Endothelial cell of umbilical vein (primary cell): ENCODE measurements around the gene SH3RF3. TPM values are rescaled to one million over a fixed set of nuclear protein-coding genes. Genes with fewer than 3 reads are reported as not detected.

Experiments used
- BruUV-seq: library from RNA; stranded (reverse); fragments of 400-500 nt; replicated peaks from 2 replicates; lab custom pipeline; 2021; lab: Mats Ljungman, UMichigan
- CTCF ChIA-PET: fragments of 300-600, 350-600 bp; sonication (Branson Sonifier 250); formaldehyde crosslinking; loops from one replicate; lab custom pipeline; 2021; ENCODE audit warnings: antibody characterized with exemption, inconsistent platforms; lab: Charles Lee
- POLR2A ChIA-PET: fragments of 300-600, 350-600 bp; sonication (Branson Sonifier 250); formaldehyde crosslinking; loops from one replicate; lab custom pipeline; 2021; ENCODE audit warnings: antibody characterized with exemption, inconsistent platforms; lab: Charles Lee
- DNase-seq: peaks from one replicate; pipeline ENCODE4 v3.0.0-alpha.2; 2011; ENCODE audit warnings: low read depth, low spot score
- FAIRE-seq: peaks from 2 replicates; lab custom pipeline; 2011; peaks lifted over from hg19 to GRCh38; lab: Jason Lieb, UNC
- H2AFZ ChIP-seq: 2 replicates; pipeline ENCODE4 v1.6.0; 2012; ENCODE audit warnings: low read depth, low read length, control low read depth, inconsistent platforms
- H3K27ac ChIP-seq: 2 replicates; pipeline ENCODE4 v1.5.1; 2011; ENCODE audit warnings: low read depth, mild to moderate bottlenecking, control low read depth, low read length, moderate library complexity; ENCODE audit not compliant: insufficient read depth
- H3K27me3 ChIP-seq, 2 experiments: 2 replicates each; pipeline versions ENCODE4 v1.6.0 to v1.6.1; 2011; ENCODE audit warnings: low read length in 2 of 2, mixed read lengths in 1 of 2; ENCODE audit not compliant: control insufficient read depth in 2 of 2, insufficient read depth in 2 of 2
- H3K36me3 ChIP-seq, 2 experiments: 2 replicates in 1 of 2; 3 replicates in 1 of 2; pipeline ENCODE4 v1.5.1; 2011; ENCODE audit warnings: low read length in 2 of 2, mild to moderate bottlenecking in 1 of 2, moderate library complexity in 1 of 2; ENCODE audit not compliant: control insufficient read depth in 2 of 2, insufficient read depth in 2 of 2; ENCODE audit errors: extremely low read depth in 1 of 2
- H3K4me1 ChIP-seq: 3 replicates; pipeline ENCODE4 v1.5.1; 2011; ENCODE audit warnings: mild to moderate bottlenecking, low read length; ENCODE audit not compliant: control insufficient read depth, insufficient read depth; ENCODE audit errors: extremely low read depth
- H3K4me2 ChIP-seq: 2 replicates; pipeline ENCODE4 v1.6.1; 2011; ENCODE audit warnings: low read length, control low read depth, mixed read lengths; ENCODE audit not compliant: insufficient read depth
- H3K4me3 ChIP-seq, 3 experiments: fragments of 200-600 bp in 1 of 3; sonication (generic), shearing (Covaris generic) in 1 of 3; replicated peaks in 1 of 3; 2 replicates each; pipeline ENCODE4 v1.5.1; 2011 to 2016; ENCODE audit warnings: control low read depth in 3 of 3, low read length in 3 of 3, mild to moderate bottlenecking in 2 of 3, inconsistent platforms in 1 of 3, low read depth in 1 of 3, moderate library complexity in 1 of 3; ENCODE audit not compliant: insufficient read depth in 1 of 3
- H3K79me2 ChIP-seq: 2 replicates; pipeline ENCODE4 v1.6.0; 2012; ENCODE audit warnings: low read length, inconsistent platforms; ENCODE audit not compliant: control insufficient read depth, insufficient read depth
- H3K9ac ChIP-seq: replicated peaks from 2 replicates; pipeline ENCODE3; 2011; ENCODE audit warnings: low read length, control low read depth; ENCODE audit not compliant: insufficient read depth; ENCODE audit errors: extremely low read depth
- H3K9me1 ChIP-seq: replicated peaks from 3 replicates; pipeline ENCODE4 v1.6.0; 2011; ENCODE audit warnings: mild to moderate bottlenecking, low read length; ENCODE audit not compliant: control insufficient read depth, insufficient read depth; ENCODE audit errors: extremely low read depth
- H3K9me3 ChIP-seq: replicated peaks from 2 replicates; pipeline ENCODE4 v1.5.1; 2012; ENCODE audit warnings: low read length, inconsistent platforms; ENCODE audit not compliant: control insufficient read depth, insufficient read depth
- H4K20me1 ChIP-seq: replicated peaks from 2 replicates; pipeline ENCODE3; 2011; ENCODE audit warnings: mild to moderate bottlenecking, low read length; ENCODE audit not compliant: control insufficient read depth, insufficient read depth; ENCODE audit errors: extremely low read depth
- EZH2 ChIP-seq: IDR thresholded peaks from 2 replicates; pipeline ENCODE4 v1.6.1; 2012; ENCODE audit warnings: borderline replicate concordance, low read depth, mild to moderate bottlenecking, moderate library complexity, low read length, inconsistent platforms; ENCODE audit not compliant: severe bottlenecking
- FOS ChIP-seq: IDR thresholded peaks from 2 replicates; pipeline ENCODE4 v1.6.1; 2011; ENCODE audit warnings: mild to moderate bottlenecking, low read length, moderate library complexity, borderline replicate concordance; ENCODE audit not compliant: insufficient read depth
- GATA2 ChIP-seq: IDR thresholded peaks from 2 replicates; pipeline ENCODE4 v1.7.0; 2011; ENCODE audit warnings: low read depth, mild to moderate bottlenecking, moderate library complexity, mixed read lengths, low read length; ENCODE audit not compliant: insufficient read length, insufficient read depth
- JUN ChIP-seq: IDR thresholded peaks from 2 replicates; pipeline ENCODE4 v1.6.1; 2011; ENCODE audit warnings: borderline replicate concordance, low read depth; ENCODE audit not compliant: insufficient read length, insufficient read depth
- MYC ChIP-seq: IDR thresholded peaks from one replicate; pipeline ENCODE4 v1.6.1; 2011; ENCODE audit warnings: mild to moderate bottlenecking, low read depth, low read length
- POLR2A ChIP-seq: IDR thresholded peaks from 2 replicates; pipeline ENCODE4 v1.6.1; 2012; ENCODE audit warnings: low read depth, mild to moderate bottlenecking, control low read depth, low read length
- POLR2AphosphoS5 ChIP-seq: IDR thresholded peaks from 2 replicates; pipeline ENCODE4 v1.6.1; 2012; ENCODE audit warnings: low read depth, mild to moderate bottlenecking, control low read depth, low read length, moderate library complexity; ENCODE audit not compliant: insufficient read depth
- dilution Hi-C: fragments of 300-500 bp; cut with MboI; formaldehyde crosslinking; loops from one replicate; pipeline ENCODE4 v1.15.0; 2019; ENCODE audit warnings: low sequenced_read_pairs; ENCODE audit not compliant: extremely low pct_ligation_motif_present
- intact Hi-C: fragments of 100-400 bp; cut with micrococcal nuclease; formaldehyde crosslinking; loops from one replicate; pipeline ENCODE4 v1.10.0; 2022
- polyA plus RNA-seq, 4 experiments: library from polyadenylated mRNA; depleted of rRNA in 3 of 4; stranded (reverse) in 3 of 4; unstranded in 1 of 4; fragments of >200 nt; gene quantifications; 2 replicates each; pipeline versions ENCODE4 v1.2.1 to v1.2.3, GENCODE V29; 2011 to 2012; ENCODE audit warnings: missing spikeins in 1 of 4
- total RNA-seq: library from RNA; stranded (reverse); gene quantifications from 2 replicates; pipeline ENCODE4 v1.2.3, GENCODE V29; 2021
- TF ChIP-seq, protein P1 (sequence below): IDR thresholded peaks from 2 replicates; pipeline ENCODE4 v1.6.1; 2011; ENCODE audit not compliant: insufficient read depth, insufficient read length
- TF ChIP-seq, protein P2 (sequence below), 2 donors: IDR thresholded peaks; 1 replicate in 1 of 2; 2 replicates in 1 of 2; pipeline ENCODE4 v1.5.1; 2011; ENCODE audit warnings: low read length in 2 of 2, mild to moderate bottlenecking in 2 of 2, moderate library complexity in 2 of 2, control low read depth in 1 of 2, inconsistent platforms in 1 of 2, low read depth in 1 of 2; ENCODE audit not compliant: insufficient read depth in 1 of 2; ENCODE audit errors: extremely low read depth in 1 of 2

The SH3RF3 gene
- total and polyA plus RNA-seq, 2 donors (not counting 3 experiments of a cell fraction or from before 2014, with no cell fraction given) = 3.8 to 14.7 TPM

- intact Hi-C loops = no loop called here
- FAIRE-seq (no peak), DNase-seq (no peak)
- no peaks in the 10 kb centered on the region for H4K20me1 ChIP-seq
- TF ChIP-seq EZH2 = no peak
- no peaks in the 10 kb centered on the region for H3K9me1 ChIP-seq
- H3K9me3 ChIP-seq = no peaks in the 10 kb centered on the region
- CTCF ChIA-PET = interaction anchor here (1.1 kb wide), 1 partner anchor 10 kb away, joined by 5 read pairs; no protein-coding TSS in a partner anchor
- H2AFZ ChIP-seq = no peak overlapping the region
- no peak overlapping the region for H3K27ac ChIP-seq
- dilution Hi-C loops = no loop called here
- H3K79me2 ChIP-seq = no peaks in the 10 kb centered on the region
- no peaks in the 10 kb centered on the region for H3K27me3 ChIP-seq
- no peak overlapping the region for H3K4me2 ChIP-seq
- H3K4me1 ChIP-seq = no peaks in the 10 kb centered on the region
- POLR2A ChIA-PET = no interaction called here
- H3K9ac ChIP-seq = no peak overlapping the region
- BruUV-seq = no TSS peak
- H3K4me3 ChIP-seq = no peak overlapping the region
- H3K36me3 ChIP-seq = peaks cover 0 to 2% of the 10 kb centered on the region in 2 experiments
Observed at GRCh38 chr2:109403841-109404201, 274.8 kb downstream of the SH3RF3 start.

- ChIA-PET CTCF (interaction anchor here (1.1 kb wide), 1 partner anchor 9 kb away, joined by 5 read pairs; no protein-coding TSS in a partner anchor), POLR2A (no interaction called here)
- DNase-seq = no peak
- dilution Hi-C loops (no loop called here), intact Hi-C loops (no loop called here)
- H3K27ac ChIP-seq = no peak overlapping the region
- no peak overlapping the region for H3K4me2 ChIP-seq
- no peak overlapping the region for H2AFZ ChIP-seq
- H4K20me1 ChIP-seq = no peaks in the 10 kb centered on the region
- H3K9me1 ChIP-seq = no peaks in the 10 kb centered on the region
- H3K36me3 ChIP-seq = peaks cover 0 to 2% of the 10 kb centered on the region in 2 experiments
- H3K4me1 ChIP-seq = no peaks in the 10 kb centered on the region
- no peaks in the 10 kb centered on the region for H3K9me3 ChIP-seq
- no peaks in the 10 kb centered on the region for H3K27me3 ChIP-seq
- no TSS peak for BruUV-seq
- FAIRE-seq = no peak
- no peaks in the 10 kb centered on the region for H3K79me2 ChIP-seq
- H3K9ac ChIP-seq = no peak overlapping the region
- no peak overlapping the region for H3K4me3 ChIP-seq
- TF ChIP-seq, protein P1, sequence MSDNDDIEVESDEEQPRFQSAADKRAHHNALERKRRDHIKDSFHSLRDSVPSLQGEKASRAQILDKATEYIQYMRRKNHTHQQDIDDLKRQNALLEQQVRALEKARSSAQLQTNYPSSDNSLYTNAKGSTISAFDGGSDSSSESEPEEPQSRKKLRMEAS = no peak
- TF ChIP-seq MYC (no peak), EZH2 (no peak), POLR2A (no peak), FOS (no peak), JUN (no peak), POLR2AphosphoS5 (no peak), GATA2 (no peak)
- TF ChIP-seq, protein P2, sequence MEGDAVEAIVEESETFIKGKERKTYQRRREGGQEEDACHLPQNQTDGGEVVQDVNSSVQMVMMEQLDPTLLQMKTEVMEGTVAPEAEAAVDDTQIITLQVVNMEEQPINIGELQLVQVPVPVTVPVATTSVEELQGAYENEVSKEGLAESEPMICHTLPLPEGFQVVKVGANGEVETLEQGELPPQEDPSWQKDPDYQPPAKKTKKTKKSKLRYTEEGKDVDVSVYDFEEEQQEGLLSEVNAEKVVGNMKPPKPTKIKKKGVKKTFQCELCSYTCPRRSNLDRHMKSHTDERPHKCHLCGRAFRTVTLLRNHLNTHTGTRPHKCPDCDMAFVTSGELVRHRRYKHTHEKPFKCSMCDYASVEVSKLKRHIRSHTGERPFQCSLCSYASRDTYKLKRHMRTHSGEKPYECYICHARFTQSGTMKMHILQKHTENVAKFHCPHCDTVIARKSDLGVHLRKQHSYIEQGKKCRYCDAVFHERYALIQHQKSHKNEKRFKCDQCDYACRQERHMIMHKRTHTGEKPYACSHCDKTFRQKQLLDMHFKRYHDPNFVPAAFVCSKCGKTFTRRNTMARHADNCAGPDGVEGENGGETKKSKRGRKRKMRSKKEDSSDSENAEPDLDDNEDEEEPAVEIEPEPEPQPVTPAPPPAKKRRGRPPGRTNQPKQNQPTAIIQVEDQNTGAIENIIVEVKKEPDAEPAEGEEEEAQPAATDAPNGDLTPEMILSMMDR (IDR thresholded peaks at IDR 0.05; ENCODE audit: extremely low read depth in 1 of 2, insufficient read depth in 1 of 2, low read depth in 1 of 2, low read length in 2 of 2) = no peak
Observed at GRCh38 chr2:109404681-109405080, 275.7 kb downstream of the SH3RF3 start.
